Stimulated activated CD8-positive, alpha-beta memory T cell treated with anti-CD3 and anti-CD28 coated beads, Interleukin-15, amount 100 ng/mL, for 1 hour (primary cell): Measurements from ENCODE around the gene DDX60.

Experiments used
- DNase-seq: peaks from one replicate; pipeline ENCODE4 v3.0.0-alpha.2; 2020; ENCODE audit warnings: low read depth

Gene DDX60

DNA sequence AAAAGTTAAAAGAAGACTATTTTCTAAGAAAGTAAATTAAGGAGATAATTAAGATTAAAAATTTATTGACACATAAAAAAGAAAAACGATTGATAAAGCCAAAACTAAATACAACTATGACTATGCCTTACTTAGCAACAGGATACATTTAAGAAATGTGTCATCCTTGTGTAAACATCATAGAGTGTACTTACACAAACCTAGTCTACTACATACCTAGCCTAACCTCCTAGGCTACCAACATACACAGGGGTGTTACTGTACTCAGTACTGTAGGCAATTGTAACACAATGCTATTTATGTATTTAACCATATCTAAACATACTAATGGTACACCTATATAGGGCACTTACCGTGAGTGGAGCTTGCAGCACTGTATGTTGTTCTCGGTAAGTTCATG lies 117.9 kb downstream of the DDX60 start:
- DNase-seq: no peak

GRCh38 chr4:168199260-168199957 lies 119.1 kb downstream of the DDX60 start:
- DNase-seq: no peak

DNA sequence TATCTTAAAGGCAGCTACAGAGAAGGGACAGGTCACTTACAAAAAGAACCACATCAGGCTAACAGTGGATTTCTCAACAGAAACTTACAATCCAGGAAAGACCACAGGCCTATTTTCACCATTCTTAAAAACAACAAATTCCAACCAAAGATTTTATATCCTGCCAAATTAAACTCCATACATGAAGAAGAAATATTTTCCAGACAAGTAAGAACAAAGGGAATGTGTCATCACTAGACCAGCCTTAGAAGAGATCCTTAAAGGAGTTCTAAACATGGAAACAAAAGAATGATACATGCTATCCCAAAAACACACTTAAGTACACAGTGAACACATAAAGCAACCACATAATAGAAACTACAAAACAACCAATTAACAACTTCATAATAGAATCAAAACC lies 120.6 kb downstream of the DDX60 start:
- DNase-seq: no peak

GRCh38 chr4:168188754-168189153 lies 129.8 kb downstream of the DDX60 start:
- DNase-seq: no peak

GRCh38 chr4:168183717-168184571 lies 134.6 kb downstream of the DDX60 start:
- no peak for DNase-seq

DNA sequence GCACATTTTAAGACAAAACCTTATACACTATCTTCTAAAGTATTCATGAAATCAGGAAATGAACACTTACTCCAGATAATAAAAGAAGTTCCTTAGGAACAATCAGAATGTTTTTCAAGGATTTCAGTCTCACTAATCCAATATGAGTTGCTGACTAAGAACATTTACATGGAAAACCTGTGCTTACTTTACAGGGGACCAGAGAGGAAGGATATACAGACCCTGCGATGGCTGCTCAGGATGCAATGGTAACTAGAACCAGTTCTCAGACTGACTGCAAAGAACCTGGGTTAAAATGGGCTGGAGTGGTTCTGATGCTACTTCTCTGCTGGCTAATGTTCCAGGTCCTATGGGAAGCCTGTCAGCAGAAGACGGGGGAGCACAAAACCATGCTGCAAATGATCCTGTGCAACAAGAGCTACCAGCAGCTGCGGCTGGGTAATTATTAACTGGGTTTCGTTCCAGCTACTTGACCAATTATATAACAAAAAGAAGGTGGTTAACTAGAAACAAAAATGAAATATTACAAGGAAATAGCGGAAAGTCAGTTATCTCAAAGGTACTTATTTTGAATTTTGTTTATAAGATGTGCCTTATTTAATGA lies 140.9 kb downstream of the DDX60 start:
- DNase-seq: no peak

GRCh38 chr4:168174308-168174707 lies 144.2 kb downstream of the DDX60 start:
- no peak for DNase-seq

GRCh38 chr4:168167714-168168284 lies 150.8 kb downstream of the DDX60 start:
- no peak for DNase-seq
